H1 (cell line): ENCODE measurements around the gene SYNPO2L. TPM values are rescaled to one million over a fixed set of nuclear protein-coding genes. Genes with fewer than 3 reads are reported as not detected.

Experiments used
- CTCF ChIA-PET: fragments of 300-600 bp; sonication (Branson Sonifier 250); formaldehyde crosslinking; loops from one replicate; lab custom pipeline; 2021; ENCODE audit not compliant: partially characterized antibody; lab: Charles Lee
- POLR2A ChIA-PET: fragments of 300-600 bp; sonication (Branson Sonifier 250); formaldehyde crosslinking; loops from one replicate; lab custom pipeline; 2021; ENCODE audit warnings: inconsistent platforms; ENCODE audit not compliant: partially characterized antibody; lab: Charles Lee
- DNase-seq, 2 experiments: peaks; one replicate each; pipeline versions ENCODE4 v3.0.0 to v3.0.0-alpha.2; 2010 to 2022; ENCODE audit warnings: low spot score in 2 of 2, low read depth in 1 of 2, mixed read lengths in 1 of 2
- FAIRE-seq: peaks from 2 replicates; lab custom pipeline; 2011; peaks lifted over from hg19 to GRCh38; lab: Jason Lieb, UNC
- H2AFZ ChIP-seq: 2 replicates; pipeline ENCODE4 v1.8.1; 2012; ENCODE audit warnings: low read length, inconsistent platforms
- H2AK5ac ChIP-seq: 2 replicates; pipeline ENCODE4 v1.6.1; 2013; ENCODE audit warnings: low read depth, low read length
- H2BK120ac ChIP-seq: replicated peaks from 2 replicates; pipeline ENCODE3; 2013; ENCODE audit warnings: low read depth, low read length, inconsistent platforms
- H2BK12ac ChIP-seq: 2 replicates; pipeline ENCODE4 v1.6.1; 2013; ENCODE audit warnings: low read depth, low read length
- H2BK15ac ChIP-seq: 2 replicates; pipeline ENCODE4 v1.6.1; 2013; ENCODE audit warnings: low read length
- H2BK20ac ChIP-seq: 2 replicates; pipeline ENCODE4 v1.6.1; 2013; ENCODE audit warnings: low read length
- H2BK5ac ChIP-seq: 2 replicates; pipeline ENCODE4 v1.6.1; 2013; ENCODE audit warnings: low read depth, low read length
- H3K14ac ChIP-seq: 2 replicates; pipeline ENCODE4 v1.6.1; 2013; ENCODE audit warnings: inconsistent platforms; ENCODE audit not compliant: insufficient read length
- H3K18ac ChIP-seq: 2 replicates; pipeline ENCODE4 v1.6.1; 2013; ENCODE audit warnings: low read length; ENCODE audit errors: extremely low read depth
- H3K23ac ChIP-seq: 2 replicates; pipeline ENCODE4 v1.6.1; 2013; ENCODE audit warnings: inconsistent platforms; ENCODE audit not compliant: insufficient read length
- H3K23me2 ChIP-seq: 2 replicates; pipeline ENCODE4 v1.6.1; 2013; ENCODE audit warnings: low read depth, low read length
- H3K27ac ChIP-seq: 2 replicates; pipeline ENCODE4 v1.6.1; 2011; ENCODE audit warnings: low read depth, low read length, inconsistent platforms
- H3K27me3 ChIP-seq, 4 experiments: replicated peaks in 1 of 4; 1 replicate in 1 of 4; 2 replicates in 3 of 4; pipeline versions ENCODE4 v1.6.1 to v1.8.1; 2011 to 2013; ENCODE audit warnings: low read length in 3 of 4, mild to moderate bottlenecking in 3 of 4, inconsistent platforms in 2 of 4, mixed read lengths in 2 of 4, moderate library complexity in 1 of 4; ENCODE audit not compliant: control insufficient read depth in 3 of 4, insufficient read depth in 3 of 4; ENCODE audit errors: extremely low read depth in 1 of 4
- H3K36me3 ChIP-seq, 4 experiments: 2 replicates each; pipeline versions ENCODE4 v1.6.1 to v1.8.1; 2011 to 2013; ENCODE audit warnings: mild to moderate bottlenecking in 4 of 4, low read length in 3 of 4, moderate library complexity in 2 of 4, control low read depth in 1 of 4, inconsistent platforms in 1 of 4; ENCODE audit not compliant: insufficient read depth in 4 of 4, control insufficient read depth in 2 of 4
- H3K4ac ChIP-seq: replicated peaks from 2 replicates; pipeline ENCODE3; 2013; ENCODE audit warnings: low read length, low read depth, mixed read lengths, inconsistent platforms; ENCODE audit not compliant: insufficient read length
- H3K4me1 ChIP-seq, 4 experiments: replicated peaks in 1 of 4; 1 replicate in 1 of 4; 2 replicates in 3 of 4; pipeline versions ENCODE4 v1.6.1 to v1.8.1; 2011 to 2013; ENCODE audit warnings: low read length in 3 of 4, inconsistent platforms in 2 of 4, mixed read lengths in 1 of 4; ENCODE audit not compliant: insufficient read depth in 4 of 4, control insufficient read depth in 3 of 4
- H3K4me2 ChIP-seq, 2 experiments: 2 replicates each; pipeline versions ENCODE4 v1.6.1 to v1.8.1; 2011 to 2013; ENCODE audit warnings: low read depth in 2 of 2, low read length in 2 of 2, control low read depth in 1 of 2, inconsistent platforms in 1 of 2, mild to moderate bottlenecking in 1 of 2; ENCODE audit not compliant: insufficient read depth in 1 of 2
- H3K4me3 ChIP-seq, 4 experiments: fragments of 200-600, 300-600 bp in 1 of 4; sonication (generic), shearing (Covaris generic), sonication (Bioruptor Twin) in 1 of 4; 2 replicates each; pipeline versions ENCODE4 v1.5.1 to v1.8.1; 2011 to 2016; ENCODE audit warnings: low read length in 4 of 4, low read depth in 3 of 4, control low read depth in 2 of 4, inconsistent platforms in 2 of 4, mild to moderate bottlenecking in 2 of 4, mixed read lengths in 1 of 4, moderate library complexity in 1 of 4; ENCODE audit not compliant: insufficient read depth in 2 of 4; ENCODE audit errors: extremely low read depth in 1 of 4
- H3K56ac ChIP-seq: replicated peaks from 2 replicates; pipeline ENCODE3; 2013; ENCODE audit warnings: low read depth, mild to moderate bottlenecking, mixed read lengths, low read length, inconsistent platforms; ENCODE audit not compliant: insufficient read length
- H3K79me1 ChIP-seq: 2 replicates; pipeline ENCODE4 v1.6.1; 2013; ENCODE audit warnings: low read depth, low read length, control low read depth
- H3K79me2 ChIP-seq, 2 experiments: 2 replicates each; pipeline versions ENCODE4 v1.6.1 to v1.8.1; 2012 to 2013; ENCODE audit warnings: low read length in 2 of 2, mild to moderate bottlenecking in 2 of 2, inconsistent platforms in 1 of 2; ENCODE audit not compliant: insufficient read depth in 2 of 2, control insufficient read depth in 1 of 2
- H3K9ac ChIP-seq, 4 experiments: replicated peaks in 1 of 4; 1 replicate in 1 of 4; 2 replicates in 3 of 4; pipeline versions ENCODE4 v1.6.1 to v1.8.1; 2011 to 2013; ENCODE audit warnings: low read depth in 3 of 4, low read length in 3 of 4, control low read depth in 2 of 4, mild to moderate bottlenecking in 2 of 4, moderate library complexity in 2 of 4, inconsistent platforms in 1 of 4; ENCODE audit errors: extremely low read depth in 1 of 4
- H3K9me3 ChIP-seq, 2 experiments: 2 replicates each; pipeline versions ENCODE4 v1.6.1 to v1.8.1; 2012 to 2013; ENCODE audit warnings: mild to moderate bottlenecking in 2 of 2, moderate library complexity in 2 of 2, control low read depth in 1 of 2, inconsistent platforms in 1 of 2, low read depth in 1 of 2, low read length in 1 of 2, mixed read lengths in 1 of 2; ENCODE audit not compliant: insufficient read depth in 2 of 2
- H4K20me1 ChIP-seq, 2 experiments: replicated peaks in 1 of 2; 2 replicates each; pipeline versions ENCODE3 to v1.8.1; 2011 to 2013; ENCODE audit warnings: inconsistent platforms in 2 of 2, low read length in 2 of 2, mild to moderate bottlenecking in 1 of 2; ENCODE audit not compliant: insufficient read depth in 2 of 2, control insufficient read depth in 1 of 2
- H4K5ac ChIP-seq: 2 replicates; pipeline ENCODE4 v1.6.1; 2013; ENCODE audit warnings: low read length, low read depth, mixed read lengths, inconsistent platforms; ENCODE audit not compliant: insufficient read length
- H4K8ac ChIP-seq: 2 replicates; pipeline ENCODE4 v1.8.0; 2013; ENCODE audit warnings: mild to moderate bottlenecking, moderate library complexity, low read length, inconsistent platforms; ENCODE audit not compliant: insufficient read depth; ENCODE audit errors: extremely low read depth
- H4K91ac ChIP-seq: replicated peaks from 2 replicates; pipeline ENCODE3; 2013; ENCODE audit warnings: low read length, mixed read lengths, inconsistent platforms; ENCODE audit not compliant: insufficient read length
- KDM4A ChIP-seq: IDR thresholded peaks from one replicate; pipeline ENCODE4 v1.7.1; 2012; ENCODE audit warnings: low read depth, mild to moderate bottlenecking, moderate library complexity, low read length, inconsistent platforms; ENCODE audit not compliant: severe bottlenecking
- TAF1 ChIP-seq: IDR thresholded peaks from 2 replicates; pipeline ENCODE4 v1.6.1; 2011; ENCODE audit warnings: mild to moderate bottlenecking, low read depth, low read length
- YY1 ChIP-seq: IDR thresholded peaks from 2 replicates; pipeline ENCODE4 v1.6.1; 2011; ENCODE audit warnings: low read depth, mild to moderate bottlenecking, low read length
- WGBS, 2 experiments: shearing (Covaris generic) in 1 of 2; methylation state at CpG; one replicate each; pipeline versions ENCODE4 v1.1.6 to v1.1.7; 2013 to 2015; ENCODE audit warnings: low lambda C conversion rate in 2 of 2, mixed read lengths in 2 of 2, inconsistent platforms in 1 of 2, low coverage in 1 of 2, missing lambda C conversion rate in 1 of 2; ENCODE audit not compliant: insufficient replicate concordance in 2 of 2, insufficient coverage in 1 of 2, insufficient read length in 1 of 2; ENCODE audit errors: extremely low coverage in 1 of 2, missing lambda C conversion rate in 1 of 2; 5-methylcytosine and 5-hydroxymethylcytosine counted together
- polyA plus RNA-seq, 7 experiments: library from polyadenylated mRNA; depleted of rRNA in 3 of 7; stranded (reverse) in 5 of 7; unstranded in 2 of 7; fragments of >200 nt in 5 of 7; fragments of 200-250 nt in 2 of 7; gene quantifications; 1 replicate in 5 of 7; 2 replicates in 1 of 7; 4 replicates in 1 of 7; pipeline versions ENCODE4 v1.2.1 to v1.2.3, GENCODE V29; 2011 to 2013; ENCODE audit warnings: missing spikeins in 2 of 7, mixed read lengths in 2 of 7
- total RNA-seq: library from RNA; stranded (reverse); fragmentation: NEBNext Ultra II Directional; extraction: Animal tissue kit (Norgen Biotek cat#: 25700); gene quantifications from 2 replicates; pipeline ENCODE4 v1.2.1, GENCODE V29; 2021

Gene SYNPO2L
- total and polyA plus RNA-seq, 2 of the 8 experiments (the other 6 are each of a cell fraction or from before 2014, with no cell fraction given) = 0.05 to 0.19 TPM

GRCh38 chr10:73597346-73597745 lies 58.5 kb downstream of the SYNPO2L start:
- FAIRE-seq (no peak), DNase-seq (no peak)
- H3K14ac ChIP-seq = no peak overlapping the region
- H4K5ac ChIP-seq = no peak overlapping the region
- H3K18ac ChIP-seq = no peak overlapping the region
- no peaks in the 10 kb centered on the region for H3K9me3 ChIP-seq
- no peaks in the 10 kb centered on the region for H4K20me1 ChIP-seq
- H2BK120ac ChIP-seq = no peak overlapping the region
- no peak overlapping the region for H2BK5ac ChIP-seq
- H2AK5ac ChIP-seq = no peak overlapping the region
- H3K9ac ChIP-seq = no peak overlapping the region
- no peaks in the 10 kb centered on the region for H3K27me3 ChIP-seq
- H3K4me1 ChIP-seq = peaks cover 0 to 11% (median 4%) of the 10 kb centered on the region in 4 experiments; a peak in 3 of 7 replicates
- TF ChIP-seq TAF1 = no peak
- no peak for TF ChIP-seq KDM4A
- TF ChIP-seq YY1 = no peak
- H2BK15ac ChIP-seq = no peak overlapping the region
- no peak overlapping the region for H2BK12ac ChIP-seq
- CTCF ChIA-PET = interaction anchor here (1.2 to 1.9 kb wide), 3 partner anchors 10 to 68 kb away, joined by 3 to 5 read pairs (median 3); no protein-coding TSS in a partner anchor
- H3K79me1 ChIP-seq = no peaks in the 10 kb centered on the region
- no peak overlapping the region for H3K4me2 ChIP-seq
- no peaks in the 10 kb centered on the region for H3K36me3 ChIP-seq
- no peak overlapping the region for H3K56ac ChIP-seq
- H3K23me2 ChIP-seq = no peaks in the 10 kb centered on the region
- H3K79me2 ChIP-seq = peaks cover 0 to 2% of the 10 kb centered on the region in 2 experiments; a peak in 1 of 4 replicates
- no peak overlapping the region for H2AFZ ChIP-seq
- no peak overlapping the region for H4K91ac ChIP-seq
- no peak overlapping the region for H4K8ac ChIP-seq
- no peak overlapping the region for H3K4me3 ChIP-seq
- no peak overlapping the region for H3K4ac ChIP-seq
- WGBS, 2 experiments = 85% methylated on average over 1 of the region's 1 CpG; no CpG with 5 or more reads in 1 of the 2 experiments
- POLR2A ChIA-PET = interaction anchor here (0.9 to 1.4 kb wide), 4 partner anchors 10 to 40 kb away, joined by 3 to 6 read pairs (median 4); no protein-coding TSS in a partner anchor
- no peak overlapping the region for H2BK20ac ChIP-seq
- H3K23ac ChIP-seq = no peak overlapping the region
- H3K27ac ChIP-seq = no peak overlapping the region

Other genes with a start within 250 kb of the SYNPO2L start
- 59.9 and 63.6 TPM in 2 replicates for gene ANXA7, start 242.0 kb downstream of the SYNPO2L start, total RNA-seq
- gene ANXA7, start 242.0 kb downstream of the SYNPO2L start, polyA plus RNA-seq (2011; rRNA removed) = 37.1 and 39.8 TPM in 2 replicates
- gene MSS51, start 222.5 kb downstream of the SYNPO2L start, total RNA-seq = 1.7 and 1.9 TPM in 2 replicates
- gene MSS51, start 222.5 kb downstream of the SYNPO2L start, polyA plus RNA-seq (2011; rRNA removed) = 1.5 and 2.6 TPM in 2 replicates
- 32.3 and 36.3 TPM in 2 replicates for gene PPP3CB, start 160.0 kb downstream of the SYNPO2L start, total RNA-seq
- gene PPP3CB, start 160.0 kb downstream of the SYNPO2L start, polyA plus RNA-seq (2011; rRNA removed) = 8.2 and 10.5 TPM in 2 replicates
- 56.6 and 65.6 TPM in 2 replicates for gene USP54, start 64.7 kb downstream of the SYNPO2L start, total RNA-seq
- 31.0 and 46.2 TPM in 2 replicates for gene USP54, start 64.7 kb downstream of the SYNPO2L start, polyA plus RNA-seq (2011; rRNA removed)
- gene MYOZ1, start 14.6 kb downstream of the SYNPO2L start, total RNA-seq = 2.6 and 2.7 TPM in 2 replicates
- gene MYOZ1, start 14.6 kb downstream of the SYNPO2L start, polyA plus RNA-seq (2011; rRNA removed) = 3.0 and 3.3 TPM in 2 replicates
- 3.1 and 5.4 TPM in 2 replicates for gene AGAP5, start 42.1 kb upstream of the SYNPO2L start, total RNA-seq
- 5.6 and 6.0 TPM in 2 replicates for gene AGAP5, start 42.1 kb upstream of the SYNPO2L start, polyA plus RNA-seq (2011; rRNA removed)
- 63.2 and 66.8 TPM in 2 replicates for gene SEC24C, start 88.3 kb upstream of the SYNPO2L start, total RNA-seq
- gene SEC24C, start 88.3 kb upstream of the SYNPO2L start, polyA plus RNA-seq (2011; rRNA removed) = 67.4 and 70.4 TPM in 2 replicates
- 44.9 and 46.4 TPM in 2 replicates for gene CHCHD1, start 126.0 kb upstream of the SYNPO2L start, total RNA-seq
- 52.6 and 58.1 TPM in 2 replicates for gene CHCHD1, start 126.0 kb upstream of the SYNPO2L start, polyA plus RNA-seq (2011; rRNA removed)
- 44.7 and 49.8 TPM in 2 replicates for gene ZSWIM8, start 129.6 kb upstream of the SYNPO2L start, total RNA-seq
- 99.7 and 113 TPM in 2 replicates for gene ZSWIM8, start 129.6 kb upstream of the SYNPO2L start, polyA plus RNA-seq (2011; rRNA removed)
- 21.4 and 25.5 TPM in 2 replicates for gene NDST2, start 155.6 kb upstream of the SYNPO2L start, total RNA-seq
- gene NDST2, start 155.6 kb upstream of the SYNPO2L start, polyA plus RNA-seq (2011; rRNA removed) = 13.9 and 18.0 TPM in 2 replicates
- 29.9 and 31.7 TPM in 2 replicates for gene CAMK2G, start 218.5 kb upstream of the SYNPO2L start, total RNA-seq
- gene CAMK2G, start 218.5 kb upstream of the SYNPO2L start, polyA plus RNA-seq (2011; rRNA removed) = 28.9 and 31.9 TPM in 2 replicates